ENCODE results near the gene ABRAXAS1. TPM values are rescaled to one million over a fixed set of nuclear protein-coding genes. Genes with fewer than 3 reads are reported as not detected.

Gene ABRAXAS1
- total and polyA plus RNA-seq, 2 of the 13 experiments (the other 11 are each of a cell fraction or from before 2014, with no cell fraction given) = 14.1 to 14.7 TPM

DNA sequence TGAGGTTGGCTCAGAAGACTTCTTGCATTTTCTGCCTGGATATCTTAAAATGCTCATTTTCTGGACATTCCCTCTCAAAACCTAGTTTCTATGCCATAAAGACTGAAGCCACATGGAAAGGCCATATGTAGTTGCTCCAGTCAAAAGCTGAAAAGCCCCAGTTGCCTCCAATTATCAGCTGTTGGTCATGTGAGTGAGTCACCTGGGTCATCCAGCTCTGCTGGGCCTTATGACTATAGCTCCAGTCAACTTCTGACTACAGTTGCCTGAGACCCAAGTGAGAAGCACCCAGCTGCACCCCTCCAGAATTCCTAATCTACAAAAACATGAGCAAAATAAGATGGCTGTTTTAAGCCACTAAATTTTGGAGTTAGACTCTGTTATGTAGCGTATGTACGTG lies 71.2 kb downstream of the ABRAXAS1 start:
- FAIRE-seq (no peak), ATAC-seq (no peak), DNase-seq (ENCODE audit: low spot score) (no peak)
- Histone ChIP-seq H3K27ac (ENCODE audit: extremely low read length, insufficient read depth, low read length) (no peak overlapping the region), H3K79me2 (ENCODE audit: insufficient read depth, low read length) (no peaks in the 10 kb centered on the region), H3K36me3 (replicated peaks in 1 of 2; ENCODE audit: control insufficient read depth in 1 of 2, insufficient read depth in 2 of 2, low read length in 2 of 2) (peaks cover 2 to 15% of the 10 kb centered on the region in 2 experiments; a peak in 3 of 5 replicates), H3K27me3 (ENCODE audit: control insufficient read depth in 1 of 2, insufficient read depth in 2 of 2, low read length in 2 of 2) (no peaks in the 10 kb centered on the region), H3K4me1 (ENCODE audit: insufficient read depth, low read length) (no peaks in the 10 kb centered on the region), H3K4me2 (ENCODE audit: low read depth, low read length) (no peak overlapping the region), H3K9me3 (ENCODE audit: low read length) (no peaks in the 10 kb centered on the region), H2AFZ (ENCODE audit: low read length) (no peak overlapping the region), H3K9ac (ENCODE audit: insufficient read depth, low read depth, low read length) (no peak overlapping the region), H3K4me3 (replicated peaks in 1 of 3; ENCODE audit: insufficient read depth in 1 of 3, low read depth in 2 of 3, low read length in 3 of 3) (no peak overlapping the region), H4K20me1 (ENCODE audit: insufficient read depth, low read length) (no peaks in the 10 kb centered on the region)
- ChIA-PET CTCF (ENCODE audit: low intra/inter-chr PET ratio, low total read pairs) (no interaction called here), POLR2A (no interaction called here)
- intact Hi-C loops (cut with micrococcal nuclease; ENCODE audit: unreplicated experiment) = loop anchor here (10.0 kb wide), 1 partner anchor 49 kb away; no protein-coding TSS in a partner anchor
- TF ChIP-seq PCBP2 (optimal IDR thresholded peaks at IDR 0.05; ENCODE audit: low read depth, low read length, poor library complexity, severe bottlenecking) (no peak), ZNF577 (CRISPR knock-in tag; IDR thresholded peaks at IDR 0.05; ENCODE audit: borderline replicate concordance, low read depth) (no peak)
- TF ChIP-seq, protein P1, sequence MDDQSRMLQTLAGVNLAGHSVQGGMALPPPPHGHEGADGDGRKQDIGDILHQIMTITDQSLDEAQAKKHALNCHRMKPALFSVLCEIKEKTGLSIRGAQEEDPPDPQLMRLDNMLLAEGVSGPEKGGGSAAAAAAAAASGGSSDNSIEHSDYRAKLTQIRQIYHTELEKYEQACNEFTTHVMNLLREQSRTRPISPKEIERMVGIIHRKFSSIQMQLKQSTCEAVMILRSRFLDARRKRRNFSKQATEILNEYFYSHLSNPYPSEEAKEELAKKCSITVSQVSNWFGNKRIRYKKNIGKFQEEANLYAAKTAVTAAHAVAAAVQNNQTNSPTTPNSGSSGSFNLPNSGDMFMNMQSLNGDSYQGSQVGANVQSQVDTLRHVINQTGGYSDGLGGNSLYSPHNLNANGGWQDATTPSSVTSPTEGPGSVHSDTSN (CRISPR knock-in tag; IDR thresholded peaks at IDR 0.05; ENCODE audit: borderline replicate concordance) = no peak
- TF ChIP-seq, protein P2, sequence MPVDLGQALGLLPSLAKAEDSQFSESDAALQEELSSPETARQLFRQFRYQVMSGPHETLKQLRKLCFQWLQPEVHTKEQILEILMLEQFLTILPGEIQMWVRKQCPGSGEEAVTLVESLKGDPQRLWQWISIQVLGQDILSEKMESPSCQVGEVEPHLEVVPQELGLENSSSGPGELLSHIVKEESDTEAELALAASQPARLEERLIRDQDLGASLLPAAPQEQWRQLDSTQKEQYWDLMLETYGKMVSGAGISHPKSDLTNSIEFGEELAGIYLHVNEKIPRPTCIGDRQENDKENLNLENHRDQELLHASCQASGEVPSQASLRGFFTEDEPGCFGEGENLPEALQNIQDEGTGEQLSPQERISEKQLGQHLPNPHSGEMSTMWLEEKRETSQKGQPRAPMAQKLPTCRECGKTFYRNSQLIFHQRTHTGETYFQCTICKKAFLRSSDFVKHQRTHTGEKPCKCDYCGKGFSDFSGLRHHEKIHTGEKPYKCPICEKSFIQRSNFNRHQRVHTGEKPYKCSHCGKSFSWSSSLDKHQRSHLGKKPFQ (CRISPR knock-in tag; IDR thresholded peaks at IDR 0.05; ENCODE audit: insufficient replicate concordance) = no peak
- BruUV-seq (replicated peaks) = no TSS peak
- in situ Hi-C loops (cut with HindIII; ENCODE audit: extremely low pct_ligation_motif_present, low pct_unique_long_range_greater_than_20kb) = no loop called here
- WGBS (ENCODE audit: low lambda C conversion rate) = 93% methylated on average over 2 of the region's 2 CpGs

Other genes starting within 250 kb of the ABRAXAS1 start
- gene COQ2, start 200.3 kb downstream of the ABRAXAS1 start, total RNA-seq (2016; rRNA removed; fragmentation: Illumina TruSeq; extraction: Trizol) = 16.4 and 17.3 TPM in 2 replicates
- gene COQ2, start 200.3 kb downstream of the ABRAXAS1 start, polyA plus RNA-seq (2011; rRNA removed) = 8.2 and 10.1 TPM in 2 replicates
- gene HPSE, start 150.3 kb downstream of the ABRAXAS1 start, total RNA-seq (2016; rRNA removed; fragmentation: Illumina TruSeq; extraction: Trizol) = not detected in 2 replicates
- not detected in 2 replicates for gene HPSE, start 150.3 kb downstream of the ABRAXAS1 start, polyA plus RNA-seq (2011; rRNA removed)
- gene HELQ, start 29.3 kb downstream of the ABRAXAS1 start, total RNA-seq (2016; rRNA removed; fragmentation: Illumina TruSeq; extraction: Trizol) = 10.2 and 10.8 TPM in 2 replicates
- gene HELQ, start 29.3 kb downstream of the ABRAXAS1 start, polyA plus RNA-seq (2011; rRNA removed) = 6.6 and 7.1 TPM in 2 replicates
- gene MRPS18C, start 29.0 kb downstream of the ABRAXAS1 start, total RNA-seq (2016; rRNA removed; fragmentation: Illumina TruSeq; extraction: Trizol) = 124 and 141 TPM in 2 replicates
- gene MRPS18C, start 29.0 kb downstream of the ABRAXAS1 start, polyA plus RNA-seq (2011; rRNA removed) = 35.7 and 45.4 TPM in 2 replicates
- gene GPAT3, start 51.0 kb upstream of the ABRAXAS1 start, total RNA-seq (2016; rRNA removed; fragmentation: Illumina TruSeq; extraction: Trizol) = 1.6 and 2.6 TPM in 2 replicates
- 1.9 and 2.4 TPM in 2 replicates for gene GPAT3, start 51.0 kb upstream of the ABRAXAS1 start, polyA plus RNA-seq (2011; rRNA removed)

All from HepG2 (cell line).